AML-193 (cell line): ENCODE data around the gene TBC1D2.

ENCODE experiments used
- DNase-seq, 2 experiments: peaks; one replicate each; lab custom pipeline; 2025; lab: John Stamatoyannopoulos, UW

Gene TBC1D2

GRCh38 chr9:98164912-98165311, 90.5 kb downstream of the TBC1D2 start:
- DNase-seq = peak; percentile 11 to 13

- DNase-seq = no peak
Observed at GRCh38 chr9:98162613-98163012, 92.8 kb downstream of the TBC1D2 start.

DNA sequence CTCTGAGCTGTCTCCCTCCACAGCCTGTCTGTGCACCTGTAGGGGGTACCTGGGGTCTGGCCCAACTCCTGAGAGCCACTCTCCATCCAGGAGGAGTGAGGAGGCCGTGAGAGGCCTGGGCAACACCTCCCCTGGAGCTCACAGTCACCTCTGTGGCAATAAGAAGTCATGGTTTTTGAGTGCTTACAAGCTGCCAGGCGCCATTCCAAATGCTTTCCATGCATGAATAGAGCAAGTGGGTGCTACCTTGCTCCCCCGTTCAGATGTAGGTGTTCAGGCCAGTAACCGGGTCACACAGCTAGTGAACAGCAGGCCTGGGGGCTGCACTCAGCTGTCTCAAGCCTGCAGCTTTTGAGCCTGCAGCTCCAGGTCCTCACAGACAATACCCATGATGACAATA, 93.6 kb downstream of the TBC1D2 start:
- DNase-seq = no peak

GRCh38 chr9:98159790-98160189, 95.7 kb downstream of the TBC1D2 start:
- DNase-seq = no peak

DNA sequence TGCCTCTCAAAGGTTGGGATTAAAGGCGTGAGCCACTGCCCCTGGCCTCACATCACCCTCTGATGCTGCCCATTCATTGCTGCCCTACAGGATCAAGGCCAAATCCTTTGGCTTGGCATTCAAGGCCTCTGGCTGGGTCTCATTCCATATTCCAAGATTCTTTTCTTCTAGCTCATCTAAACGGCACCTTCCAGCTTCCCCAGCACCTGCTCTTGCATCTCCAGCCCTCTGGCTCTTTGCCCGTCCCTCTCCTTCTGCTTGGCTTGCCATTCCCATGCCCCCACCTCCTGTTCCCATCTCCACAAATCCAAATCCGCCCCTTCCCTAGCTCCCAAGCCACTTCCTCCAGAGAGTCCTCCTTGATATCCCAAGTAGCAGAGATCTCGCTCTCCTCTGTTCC, 96.1 kb downstream of the TBC1D2 start:
- no peak for DNase-seq

DNA sequence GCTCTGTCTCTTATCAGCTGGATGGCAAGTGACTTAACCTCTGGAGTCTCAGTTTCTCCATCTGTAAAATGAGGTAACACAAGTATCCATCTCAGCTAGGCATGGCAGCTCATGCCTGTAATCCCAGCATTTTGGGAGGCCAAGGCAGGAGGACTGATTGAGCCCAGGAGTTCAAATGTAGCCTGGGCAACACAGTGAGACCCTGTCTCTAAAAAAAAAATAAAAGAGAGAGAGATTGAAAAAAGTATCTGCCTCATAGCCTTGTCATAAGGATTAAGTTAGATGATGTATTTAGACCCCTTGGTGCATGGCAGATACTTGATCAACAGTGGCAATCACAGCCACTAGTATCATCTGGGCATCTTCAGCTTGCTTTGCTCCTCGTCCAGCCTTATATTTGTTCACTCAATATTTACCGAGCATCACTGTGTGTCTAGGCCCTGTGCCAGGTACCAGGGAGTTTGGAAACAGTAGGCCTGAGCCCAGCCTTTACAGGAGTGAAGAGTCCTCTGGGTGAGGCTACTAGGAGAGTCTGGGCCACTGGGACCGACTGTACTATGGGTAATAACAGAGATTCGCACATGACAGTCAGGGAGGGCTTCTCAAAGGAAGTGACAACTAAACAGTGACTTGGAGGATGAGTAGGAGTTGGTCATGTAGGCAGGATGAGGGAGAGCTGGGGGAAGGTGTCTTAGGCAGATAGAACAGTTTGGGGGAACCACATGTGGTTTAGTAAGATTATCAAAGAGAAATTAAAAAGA, 97.2 kb downstream of the TBC1D2 start:
- DNase-seq = no peak

GRCh38 chr9:98157372-98157771, 98.1 kb downstream of the TBC1D2 start:
- DNase-seq = no peak

DNA sequence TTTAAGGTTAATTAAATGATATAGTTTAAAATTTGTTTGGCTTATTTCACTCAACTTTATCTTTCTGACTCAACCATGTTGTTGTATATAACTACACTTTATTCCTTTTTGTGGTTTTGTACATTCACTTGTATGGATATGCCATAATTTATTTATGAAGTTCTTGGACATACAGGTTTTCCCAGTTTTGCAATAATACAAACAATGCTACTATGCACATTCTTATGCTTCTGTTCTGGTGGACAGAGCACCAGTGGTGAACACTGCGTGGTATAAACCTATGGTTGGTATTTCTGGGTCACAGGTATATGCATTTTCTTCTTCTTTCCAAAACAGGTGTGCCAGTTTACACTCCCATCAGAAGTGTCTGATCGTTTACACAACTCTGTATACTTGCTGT, 100.8 kb downstream of the TBC1D2 start:
- no peak for DNase-seq

GRCh38 chr9:98152526-98152925, 102.9 kb downstream of the TBC1D2 start:
- no peak for DNase-seq

DNA sequence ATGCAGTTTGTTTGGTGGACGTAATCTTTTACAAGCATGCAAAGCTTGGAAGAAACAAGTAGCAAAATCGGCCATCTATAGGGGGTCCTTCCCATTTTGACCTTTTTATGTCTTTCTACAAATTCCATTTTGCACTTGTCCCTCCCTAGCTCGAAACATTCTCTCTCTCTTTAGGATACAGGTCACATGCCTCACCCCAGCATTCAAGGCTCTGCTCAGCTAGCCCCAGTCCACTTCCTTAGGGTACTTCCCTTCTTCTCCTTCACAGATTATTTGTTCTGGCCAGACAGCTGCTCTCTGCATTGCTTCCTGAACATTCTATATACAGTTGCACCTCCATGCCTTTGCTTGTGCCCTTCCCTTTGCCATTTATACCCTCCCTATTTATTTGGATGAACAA, 104.7 kb downstream of the TBC1D2 start:
- DNase-seq = peak; percentile 27 to 38

DNA sequence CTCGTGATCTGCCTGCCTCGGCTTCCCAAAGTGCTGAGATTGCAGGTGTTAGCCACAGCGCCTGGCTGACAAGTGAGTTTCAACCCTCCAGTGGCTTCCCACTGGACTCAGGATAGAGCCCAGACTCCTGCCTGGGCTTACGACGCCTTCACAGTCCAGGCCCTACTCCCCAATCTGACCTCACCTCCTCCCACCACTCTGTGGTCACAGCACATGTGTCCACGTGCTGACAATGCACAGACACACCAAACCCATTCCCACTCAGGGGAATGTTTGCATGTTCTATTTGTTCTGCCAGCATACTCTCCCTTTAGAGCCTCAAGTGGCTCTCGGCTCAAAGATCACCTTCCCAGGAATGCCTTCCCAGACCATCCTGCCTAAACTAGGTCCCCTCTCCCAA, 105.3 kb downstream of the TBC1D2 start:
- no peak for DNase-seq

DNA sequence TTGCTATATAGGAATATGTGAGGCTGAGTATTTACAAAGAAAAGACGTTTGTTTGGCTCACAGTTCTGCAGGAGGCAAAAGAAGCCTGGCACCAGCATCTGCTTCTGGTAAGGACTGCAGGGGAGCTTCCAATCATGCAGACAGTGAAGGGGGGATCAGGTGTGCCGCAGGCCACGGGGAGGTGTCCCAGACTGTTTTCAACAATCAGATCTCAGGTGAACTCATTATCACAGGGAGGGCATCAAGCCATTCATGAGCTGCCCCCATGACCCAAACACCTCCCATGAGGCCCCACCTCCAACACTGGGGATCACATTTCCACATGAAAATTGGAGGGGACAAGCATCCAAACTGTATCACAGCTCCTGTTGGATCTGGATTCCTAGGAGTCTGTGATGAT, 106.0 kb downstream of the TBC1D2 start:
- no peak for DNase-seq
